NCI-H2227 (cell line): ENCODE measurements around the gene NFAM1.

Experiments used
- DNase-seq: peaks from one replicate; lab custom pipeline; 2025; ENCODE audit not compliant: unreplicated experiment; lab: John Stamatoyannopoulos, UW

Gene NFAM1

GRCh38 chr22:42439821-42440674 is 7.8 kb upstream of the NFAM1 start:
- no peak for DNase-seq

DNA sequence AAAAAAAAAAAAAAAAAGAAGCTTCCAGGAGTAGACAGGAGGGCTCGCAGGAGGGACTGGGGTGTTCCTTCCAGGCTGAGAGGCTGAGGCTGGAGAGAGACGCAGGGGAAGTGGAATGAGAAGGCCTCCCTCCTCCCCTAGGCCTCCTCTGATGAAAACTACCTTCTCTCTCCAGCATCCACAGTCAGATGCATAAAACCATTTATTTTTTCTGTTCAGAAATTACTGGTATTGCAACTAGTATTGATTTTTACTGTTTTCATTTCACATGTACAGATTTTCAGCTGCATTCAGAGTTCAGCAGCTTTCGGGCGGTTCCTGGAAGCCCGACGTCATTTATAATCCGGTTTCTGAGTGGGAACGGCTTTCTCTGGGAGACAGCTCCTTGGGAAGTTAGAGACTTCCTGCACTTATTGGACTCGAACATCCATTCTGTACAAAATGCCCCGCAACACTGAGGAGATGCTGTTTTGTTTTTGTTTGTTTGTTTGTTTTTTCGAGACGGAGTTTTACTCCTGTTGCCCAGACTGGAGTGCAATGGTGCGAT is 6.9 kb upstream of the NFAM1 start:
- DNase-seq = no peak

- DNase-seq = no peak
These were observed 6.1 kb upstream of the NFAM1 start for GRCh38 chr22:42438293-42438650.

- DNase-seq = peak; percentile 65
These were observed 5.5 kb upstream of the NFAM1 start for GRCh38 chr22:42437488-42438292.

DNA sequence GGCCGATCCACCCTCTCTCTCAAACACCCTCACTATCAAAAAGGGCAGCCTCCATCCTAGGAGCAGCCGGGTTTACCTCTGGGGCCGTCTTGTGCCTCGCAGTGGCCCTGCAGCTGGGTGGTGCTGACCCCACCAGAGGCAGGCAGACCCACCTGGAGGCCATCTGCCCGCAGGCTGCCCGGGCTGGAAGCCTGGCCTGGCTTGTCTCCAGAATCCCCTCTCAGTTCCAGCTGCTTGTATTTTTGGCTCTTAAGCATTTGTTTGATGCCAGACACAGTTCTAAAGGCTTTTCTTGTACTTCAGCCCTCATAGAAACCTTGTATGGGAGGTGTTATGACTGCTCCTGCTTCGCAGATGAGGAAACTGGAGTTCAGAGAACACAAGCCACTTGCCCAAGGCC is 4.2 kb upstream of the NFAM1 start:
- no peak for DNase-seq

DNA sequence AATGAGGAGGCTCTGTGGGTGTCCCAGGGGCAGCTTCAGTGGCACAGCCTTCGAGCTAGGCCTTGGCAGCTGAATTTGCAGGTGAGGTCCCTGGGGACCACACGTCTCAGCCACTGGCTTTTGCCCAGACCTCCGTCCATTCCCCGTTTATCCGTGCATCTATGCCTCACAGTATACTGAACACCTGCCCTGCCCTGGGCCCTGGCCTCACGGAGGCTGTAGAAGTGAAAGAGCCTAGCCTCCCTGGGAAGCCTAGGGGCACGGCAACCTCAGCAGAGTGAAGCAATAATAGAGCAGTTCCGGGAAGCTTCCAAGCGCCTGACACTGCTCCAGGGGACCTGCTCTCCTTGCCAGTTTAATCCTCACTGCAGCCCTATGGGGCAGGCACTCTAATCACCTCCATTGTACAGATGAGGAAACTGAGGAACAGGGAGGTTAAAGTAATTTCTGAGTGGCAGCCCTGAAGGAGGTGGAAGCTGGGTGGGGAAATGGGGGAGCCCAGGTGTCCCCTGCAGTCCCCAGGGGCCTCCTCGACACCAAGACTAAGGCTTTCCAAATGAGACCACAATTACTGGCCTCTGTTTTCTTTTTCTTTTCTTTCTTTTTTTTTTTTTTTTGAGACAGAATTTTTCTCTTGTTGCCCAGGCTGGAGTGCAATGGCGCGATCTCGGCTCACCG is 2.7 kb upstream of the NFAM1 start:
- DNase-seq = no peak

- no peak for DNase-seq
These were observed 1.8 kb upstream of the NFAM1 start for GRCh38 chr22:42433754-42434682.

DNA sequence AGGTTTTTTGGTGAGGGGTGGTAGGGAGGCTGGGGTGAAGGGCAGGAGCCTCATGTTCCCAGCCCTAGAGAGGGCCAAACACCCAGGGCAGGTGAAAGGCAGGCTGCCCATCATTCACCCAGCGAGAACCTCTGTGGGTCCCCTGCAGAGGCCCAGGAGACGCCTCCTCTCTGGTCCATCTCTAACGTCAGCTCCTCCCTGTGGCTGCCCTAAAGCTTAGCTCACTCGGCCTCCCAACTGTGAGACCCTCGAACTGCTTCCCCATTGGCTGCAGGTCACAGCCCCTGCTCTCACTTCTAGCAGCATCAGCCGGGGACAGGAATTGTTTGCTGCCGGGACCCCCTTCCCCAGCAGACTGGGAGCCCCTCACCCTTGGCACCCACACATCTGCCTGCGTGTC is 615 bp upstream of the NFAM1 start:
- no peak for DNase-seq

- DNase-seq = no peak
These were observed 693 bp downstream of the NFAM1 start for GRCh38 chr22:42431401-42432019.

- DNase-seq = no peak
These were observed 1.6 kb downstream of the NFAM1 start for GRCh38 chr22:42430528-42431125.

DNA sequence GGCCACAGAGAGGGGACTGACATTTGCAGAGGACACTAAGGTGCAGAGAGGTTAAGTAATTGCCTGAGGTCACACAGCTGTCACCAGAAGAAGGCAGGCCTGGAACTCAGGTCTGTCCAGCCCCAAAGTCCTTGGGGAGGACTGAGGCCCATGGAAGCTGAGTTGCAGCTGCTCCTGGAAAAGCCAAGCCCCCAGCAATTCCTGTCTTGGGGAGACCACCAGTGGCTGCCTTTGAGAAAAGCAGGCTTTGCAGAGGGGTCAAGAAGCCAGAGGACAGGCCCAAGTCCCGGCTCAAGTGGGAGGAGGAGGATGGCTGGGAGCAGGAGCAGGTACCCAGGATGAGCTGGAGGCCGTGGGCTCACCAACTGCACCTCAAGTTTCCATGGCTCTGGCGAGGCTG is 3.4 kb downstream of the NFAM1 start:
- no peak for DNase-seq

DNA sequence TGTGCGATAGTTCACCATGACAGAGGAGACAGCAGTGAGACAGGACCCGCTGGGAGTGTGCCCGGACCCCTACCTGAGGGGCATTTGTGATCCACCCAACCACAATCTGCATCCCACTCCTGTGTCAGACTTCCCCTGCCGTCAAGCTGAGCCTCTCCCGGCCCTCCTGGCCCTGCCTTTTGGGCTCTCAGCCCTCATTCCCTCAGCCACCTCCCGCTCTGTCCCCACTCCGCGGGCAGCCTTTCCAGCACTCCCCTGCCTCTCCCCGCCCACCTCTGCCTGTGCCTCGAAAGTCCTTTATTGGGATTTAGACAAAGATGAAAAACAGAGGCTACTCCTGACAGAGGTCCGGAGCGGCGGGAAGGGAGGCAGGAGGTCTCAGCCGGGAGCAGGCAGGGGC is 4.2 kb downstream of the NFAM1 start:
- DNase-seq = no peak

GRCh38 chr22:42427167-42427566 is 5.0 kb downstream of the NFAM1 start:
- no peak for DNase-seq

DNA sequence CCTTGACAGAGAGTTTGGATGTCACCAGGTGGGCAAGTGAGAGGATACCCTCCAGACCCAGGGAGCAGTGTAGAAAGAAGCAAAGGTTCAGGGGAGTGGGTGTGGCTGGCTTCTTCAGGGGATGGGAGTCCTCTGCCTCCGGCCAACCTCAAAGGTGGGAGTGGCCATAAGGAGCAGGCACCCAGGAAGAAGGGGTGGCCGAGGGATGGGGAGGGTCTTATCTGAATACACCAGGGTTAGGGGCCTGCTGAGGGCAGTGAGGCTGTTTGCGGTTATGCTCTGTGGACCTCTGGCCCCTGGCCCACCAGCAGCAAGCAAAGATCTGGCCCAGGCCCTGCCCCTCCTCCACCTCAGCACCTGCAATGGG is 6.2 kb downstream of the NFAM1 start:
- no peak for DNase-seq

DNA sequence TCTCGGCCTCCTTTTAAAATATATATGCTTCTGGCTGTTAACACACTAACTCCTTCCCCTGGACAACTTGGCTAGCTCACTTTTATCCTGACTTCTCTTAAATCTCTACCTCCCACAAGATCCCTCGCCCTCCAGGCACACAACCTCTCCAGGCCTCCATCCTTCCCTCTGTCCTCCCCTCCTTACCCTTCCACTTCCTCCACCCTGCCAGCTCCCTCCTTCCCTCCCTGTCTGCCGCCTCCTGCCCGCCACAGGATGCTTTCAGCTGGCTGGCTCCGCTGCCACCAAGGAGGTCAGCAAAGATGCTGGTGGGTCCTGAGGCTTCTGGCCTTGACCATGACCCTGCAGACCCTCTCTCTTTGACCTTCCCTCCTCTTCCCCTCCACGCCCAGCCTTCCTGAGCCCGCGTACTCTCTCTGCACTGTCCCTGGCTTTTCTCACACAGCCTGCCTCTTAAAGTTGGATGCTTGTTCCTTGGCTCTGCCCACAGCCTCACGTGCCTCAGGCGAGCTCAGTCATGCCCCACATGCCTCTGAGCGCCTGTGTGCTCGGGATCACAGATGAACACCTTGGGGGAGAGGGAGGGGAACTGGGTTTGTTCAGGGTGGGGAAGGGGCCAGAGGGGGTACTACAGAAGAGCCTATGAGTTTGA is 6.7 kb downstream of the NFAM1 start:
- no peak for DNase-seq

- DNase-seq = no peak
These were observed 12.8 kb downstream of the NFAM1 start for GRCh38 chr22:42419243-42419881.

- DNase-seq = no peak
These were observed 13.4 kb downstream of the NFAM1 start for GRCh38 chr22:42418811-42419242.

DNA sequence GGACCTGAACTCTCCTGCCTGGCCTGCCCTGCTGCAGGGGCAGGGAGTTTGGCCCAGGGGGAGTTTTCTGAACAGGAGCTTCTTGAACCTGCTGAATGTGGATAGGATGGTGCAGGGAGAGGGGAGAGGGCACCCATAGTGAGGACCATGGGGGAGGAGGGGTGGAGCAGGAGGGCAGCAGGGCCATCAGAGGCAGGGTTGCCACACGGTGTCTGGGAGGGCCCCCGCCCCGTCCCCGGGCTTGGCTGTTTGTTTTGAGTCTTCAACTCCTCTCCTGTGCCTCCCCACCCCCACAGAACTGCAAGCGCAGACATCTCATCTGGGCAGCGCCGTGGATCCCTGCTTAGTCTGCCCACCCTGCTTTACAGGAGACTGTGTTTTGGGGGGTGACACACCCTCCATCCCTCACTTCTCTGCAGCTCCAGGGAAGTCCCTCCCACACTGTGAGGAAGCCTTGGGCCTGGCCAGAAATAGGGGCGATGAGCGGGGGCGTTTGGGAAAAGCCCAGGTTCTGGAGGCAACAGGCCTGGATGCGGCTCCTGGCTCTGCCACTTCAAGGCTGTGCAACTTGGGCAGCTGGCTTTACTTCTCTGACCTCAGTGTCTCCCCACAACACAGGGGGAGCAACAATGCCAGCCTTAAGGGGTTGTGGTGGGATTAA is 14.4 kb downstream of the NFAM1 start:
- DNase-seq = no peak
